H1 (cell line): ENCODE results near the gene CUX1. TPM values are rescaled to one million over a fixed set of nuclear protein-coding genes. Genes with fewer than 3 reads are reported as not detected.

ENCODE experiments used
- GABPA ChIP-seq: IDR thresholded peaks from 2 replicates; pipeline ENCODE4 v1.6.1; 2011; ENCODE audit warnings: mild to moderate bottlenecking, low read length, moderate library complexity, borderline replicate concordance; ENCODE audit not compliant: insufficient read depth
- HDAC2 ChIP-seq, 2 experiments: fragments of 300-600 bp in 1 of 2; sonication (generic) in 1 of 2; IDR thresholded peaks; 2 replicates each; pipeline ENCODE4 v1.6.1; 2011 to 2012; ENCODE audit warnings: low read depth in 2 of 2, low read length in 2 of 2, mild to moderate bottlenecking in 2 of 2, moderate library complexity in 2 of 2, borderline replicate concordance in 1 of 2, inconsistent platforms in 1 of 2
- MAFK ChIP-seq: IDR thresholded peaks from 2 replicates; pipeline ENCODE4 v1.6.1; 2012; ENCODE audit warnings: low read depth, mild to moderate bottlenecking, improper control_type of control experiment, low read length
- SIN3A ChIP-seq, 2 experiments: IDR thresholded peaks in 1 of 2; conservative IDR thresholded peaks in 1 of 2; 2 replicates each; pipeline ENCODE4 v1.6.1; 2011 to 2012; ENCODE audit warnings: low read length in 2 of 2, improper control_type of control experiment in 1 of 2, low read depth in 1 of 2, mild to moderate bottlenecking in 1 of 2
- YY1 ChIP-seq: IDR thresholded peaks from 2 replicates; pipeline ENCODE4 v1.6.1; 2011; ENCODE audit warnings: low read depth, mild to moderate bottlenecking, low read length
- polyA plus RNA-seq, 7 experiments: library from polyadenylated mRNA; depleted of rRNA in 3 of 7; stranded (reverse) in 5 of 7; unstranded in 2 of 7; fragments of >200 nt in 5 of 7; fragments of 200-250 nt in 2 of 7; gene quantifications; 1 replicate in 5 of 7; 2 replicates in 1 of 7; 4 replicates in 1 of 7; pipeline versions ENCODE4 v1.2.1 to v1.2.3, GENCODE V29; 2011 to 2013; ENCODE audit warnings: missing spikeins in 2 of 7, mixed read lengths in 2 of 7
- total RNA-seq: library from RNA; stranded (reverse); fragmentation: NEBNext Ultra II Directional; extraction: Animal tissue kit (Norgen Biotek cat#: 25700); gene quantifications from 2 replicates; pipeline ENCODE4 v1.2.1, GENCODE V29; 2021
- TF ChIP-seq, protein P1 (sequence below), 3 experiments: IDR thresholded peaks; 1 replicate in 2 of 3; 2 replicates in 1 of 3; pipeline versions ENCODE4 v1.5.1 to v1.6.1; 2011; ENCODE audit warnings: low read length in 3 of 3, mild to moderate bottlenecking in 3 of 3, inconsistent platforms in 2 of 3, low read depth in 1 of 3, moderate library complexity in 1 of 3; ENCODE audit not compliant: insufficient read depth in 1 of 3; ENCODE audit errors: control extremely low read depth in 1 of 3

Gene CUX1
- total and polyA plus RNA-seq, 2 of the 8 experiments (the other 6 are each of a cell fraction or from before 2014, with no cell fraction given) = 21.6 to 65.9 TPM

DNA sequence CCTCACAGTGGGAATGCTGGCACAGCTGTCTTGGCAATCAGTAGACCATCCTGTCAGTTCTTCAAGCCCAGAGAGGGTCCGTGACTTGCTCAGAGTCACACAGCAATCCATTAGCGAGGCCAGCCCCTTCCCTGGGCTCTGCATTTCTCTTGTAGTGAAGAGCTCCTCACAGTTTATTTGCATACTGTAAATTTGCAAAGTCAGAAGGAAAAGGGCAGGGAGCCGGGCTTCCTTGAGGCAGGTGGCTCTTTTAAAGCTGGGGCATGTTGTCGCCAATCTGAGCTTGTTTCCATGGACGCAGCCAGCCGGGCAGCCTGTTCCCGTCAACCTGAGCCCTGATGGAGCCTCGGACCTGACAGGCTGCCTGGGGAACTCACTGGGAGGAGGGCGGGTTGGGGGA lies 123.4 kb downstream of the CUX1 start (continued):
- TF ChIP-seq, protein P1, sequence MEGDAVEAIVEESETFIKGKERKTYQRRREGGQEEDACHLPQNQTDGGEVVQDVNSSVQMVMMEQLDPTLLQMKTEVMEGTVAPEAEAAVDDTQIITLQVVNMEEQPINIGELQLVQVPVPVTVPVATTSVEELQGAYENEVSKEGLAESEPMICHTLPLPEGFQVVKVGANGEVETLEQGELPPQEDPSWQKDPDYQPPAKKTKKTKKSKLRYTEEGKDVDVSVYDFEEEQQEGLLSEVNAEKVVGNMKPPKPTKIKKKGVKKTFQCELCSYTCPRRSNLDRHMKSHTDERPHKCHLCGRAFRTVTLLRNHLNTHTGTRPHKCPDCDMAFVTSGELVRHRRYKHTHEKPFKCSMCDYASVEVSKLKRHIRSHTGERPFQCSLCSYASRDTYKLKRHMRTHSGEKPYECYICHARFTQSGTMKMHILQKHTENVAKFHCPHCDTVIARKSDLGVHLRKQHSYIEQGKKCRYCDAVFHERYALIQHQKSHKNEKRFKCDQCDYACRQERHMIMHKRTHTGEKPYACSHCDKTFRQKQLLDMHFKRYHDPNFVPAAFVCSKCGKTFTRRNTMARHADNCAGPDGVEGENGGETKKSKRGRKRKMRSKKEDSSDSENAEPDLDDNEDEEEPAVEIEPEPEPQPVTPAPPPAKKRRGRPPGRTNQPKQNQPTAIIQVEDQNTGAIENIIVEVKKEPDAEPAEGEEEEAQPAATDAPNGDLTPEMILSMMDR (IDR thresholded peaks at IDR 0.05; ENCODE audit: control extremely low read depth in 1 of 3, insufficient read depth in 1 of 3, low read depth in 1 of 3, low read length in 3 of 3) = no peak
- TF ChIP-seq HDAC2 (IDR thresholded peaks at IDR 0.05; ENCODE audit: borderline replicate concordance in 1 of 2, low read depth in 2 of 2, low read length in 2 of 2) (peak in 1 of 2 experiments; percentile 94; a peak in 1 of 4 replicates), MAFK (peak; percentile 27; the same call in 1 of the 2 replicates), YY1 (peak; percentile 18; the same call in 1 of the 2 replicates), SIN3A (conservative IDR thresholded peaks at IDR 0.05 in 1 of 2, IDR thresholded peaks at IDR 0.05 in 1 of 2; ENCODE audit: low read depth in 1 of 2, low read length in 2 of 2) (peak in 1 of 2 experiments; percentile 71; a peak in 2 of 4 replicates), GABPA (no peak)
- TF ChIP-seq, all 59 proteins: peak for 8
